ENCODE data around the gene ZNF445.
"Not testable (repeated sequence)": the region's sequence is repeated elsewhere in the genome, so short reads cannot be mapped to it uniquely, and the experiment has no call there.

GRCh38 chr3:44418118-44418517, 59.4 kb downstream of the ZNF445 start:
- TF ChIP-seq, protein P1, sequence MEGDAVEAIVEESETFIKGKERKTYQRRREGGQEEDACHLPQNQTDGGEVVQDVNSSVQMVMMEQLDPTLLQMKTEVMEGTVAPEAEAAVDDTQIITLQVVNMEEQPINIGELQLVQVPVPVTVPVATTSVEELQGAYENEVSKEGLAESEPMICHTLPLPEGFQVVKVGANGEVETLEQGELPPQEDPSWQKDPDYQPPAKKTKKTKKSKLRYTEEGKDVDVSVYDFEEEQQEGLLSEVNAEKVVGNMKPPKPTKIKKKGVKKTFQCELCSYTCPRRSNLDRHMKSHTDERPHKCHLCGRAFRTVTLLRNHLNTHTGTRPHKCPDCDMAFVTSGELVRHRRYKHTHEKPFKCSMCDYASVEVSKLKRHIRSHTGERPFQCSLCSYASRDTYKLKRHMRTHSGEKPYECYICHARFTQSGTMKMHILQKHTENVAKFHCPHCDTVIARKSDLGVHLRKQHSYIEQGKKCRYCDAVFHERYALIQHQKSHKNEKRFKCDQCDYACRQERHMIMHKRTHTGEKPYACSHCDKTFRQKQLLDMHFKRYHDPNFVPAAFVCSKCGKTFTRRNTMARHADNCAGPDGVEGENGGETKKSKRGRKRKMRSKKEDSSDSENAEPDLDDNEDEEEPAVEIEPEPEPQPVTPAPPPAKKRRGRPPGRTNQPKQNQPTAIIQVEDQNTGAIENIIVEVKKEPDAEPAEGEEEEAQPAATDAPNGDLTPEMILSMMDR (conservative IDR thresholded peaks at IDR 0.05), result not testable (repeated sequence)
- TF ChIP-seq EZH2 (IDR thresholded peaks at IDR 0.05; ENCODE audit: low read depth), result not testable (repeated sequence)

Data from PC-9 (cell line).